ENCODE measurements around the gene TMCO5A.

The TMCO5A gene

GRCh38 chr15:37934340-37934739 is at the start of gene TMCO5A:
TSS of gene TMCO5A (plus strand) at chr15:37934640. CDS start at chr15:37936324, 1,684 bp downstream.
- TF ChIP-seq JUND (IDR thresholded peaks at IDR 0.05; ENCODE audit: low read depth) = no peak
- DNase-seq (ENCODE audit: low read depth in 1 of 2, low spot score in 1 of 2) = no peak
- in situ Hi-C loops (cut with HindIII; ENCODE audit: low pct_unique_long_range_greater_than_20kb, low sequenced_read_pairs) = no loop called here

GRCh38 chr15:37885651-37886050 is 48.8 kb upstream of the TMCO5A start:
- no peak for TF ChIP-seq JUND (IDR thresholded peaks at IDR 0.05; ENCODE audit: low read depth)
- DNase-seq (ENCODE audit: low read depth in 1 of 2, low spot score in 1 of 2) = no peak
- in situ Hi-C loops (cut with HindIII; ENCODE audit: low pct_unique_long_range_greater_than_20kb, low sequenced_read_pairs) = no loop called here

- TF ChIP-seq JUND (IDR thresholded peaks at IDR 0.05; ENCODE audit: low read depth) = no peak
- DNase-seq (ENCODE audit: low read depth in 1 of 2, low spot score in 1 of 2) = no peak
- in situ Hi-C loops (cut with HindIII; ENCODE audit: low pct_unique_long_range_greater_than_20kb, low sequenced_read_pairs) = no loop called here
These were observed 46.1 kb upstream of the TMCO5A start for GRCh38 chr15:37888356-37888755.

- peak; percentile 16 to 53 for DNase-seq (ENCODE audit: low read depth in 1 of 2, low spot score in 1 of 2)
- in situ Hi-C loops (cut with HindIII; ENCODE audit: low pct_unique_long_range_greater_than_20kb, low sequenced_read_pairs) = no loop called here
These were observed 42.6 kb upstream of the TMCO5A start for GRCh38 chr15:37891766-37892368.

GRCh38 chr15:37893309-37893708 is 41.1 kb upstream of the TMCO5A start:
- no peak for DNase-seq (ENCODE audit: low read depth in 1 of 2, low spot score in 1 of 2)
- no peak for TF ChIP-seq JUND (IDR thresholded peaks at IDR 0.05; ENCODE audit: low read depth)
- in situ Hi-C loops (cut with HindIII; ENCODE audit: low pct_unique_long_range_greater_than_20kb, low sequenced_read_pairs) = no loop called here

More at GRCh38 chr15:37891766-37892368, 42.6 kb upstream of the TMCO5A start:
- TF ChIP-seq JUND (IDR thresholded peaks at IDR 0.05; ENCODE audit: low read depth) = no peak

- no peak for DNase-seq (ENCODE audit: low read depth in 1 of 2, low spot score in 1 of 2)
- no peak for TF ChIP-seq JUND (IDR thresholded peaks at IDR 0.05; ENCODE audit: low read depth)
- in situ Hi-C loops (cut with HindIII; ENCODE audit: low pct_unique_long_range_greater_than_20kb, low sequenced_read_pairs) = no loop called here
These were observed 36.1 kb upstream of the TMCO5A start for GRCh38 chr15:37898362-37898761.

GRCh38 chr15:37900326-37901221 is 33.9 kb upstream of the TMCO5A start:
- no peak for TF ChIP-seq JUND (IDR thresholded peaks at IDR 0.05; ENCODE audit: low read depth)
- in situ Hi-C loops (cut with HindIII; ENCODE audit: low pct_unique_long_range_greater_than_20kb, low sequenced_read_pairs) = no loop called here
- no peak for DNase-seq (ENCODE audit: low read depth in 1 of 2, low spot score in 1 of 2)

- no peak for DNase-seq (ENCODE audit: low read depth in 1 of 2, low spot score in 1 of 2)
- no peak for TF ChIP-seq JUND (IDR thresholded peaks at IDR 0.05; ENCODE audit: low read depth)
- in situ Hi-C loops (cut with HindIII; ENCODE audit: low pct_unique_long_range_greater_than_20kb, low sequenced_read_pairs) = no loop called here
These were observed 32.3 kb upstream of the TMCO5A start for GRCh38 chr15:37902126-37902525.

- in situ Hi-C loops (cut with HindIII; ENCODE audit: low pct_unique_long_range_greater_than_20kb, low sequenced_read_pairs) = no loop called here
- TF ChIP-seq JUND (IDR thresholded peaks at IDR 0.05; ENCODE audit: low read depth) = no peak
- DNase-seq (ENCODE audit: low read depth in 1 of 2, low spot score in 1 of 2) = no peak
These were observed 30.4 kb upstream of the TMCO5A start for GRCh38 chr15:37903919-37904625.

- in situ Hi-C loops (cut with HindIII; ENCODE audit: low pct_unique_long_range_greater_than_20kb, low sequenced_read_pairs) = no loop called here
- no peak for TF ChIP-seq JUND (IDR thresholded peaks at IDR 0.05; ENCODE audit: low read depth)
- no peak for DNase-seq (ENCODE audit: low read depth in 1 of 2, low spot score in 1 of 2)
These were observed 27.3 kb upstream of the TMCO5A start for GRCh38 chr15:37907136-37907535.

GRCh38 chr15:37921527-37922385 is 12.7 kb upstream of the TMCO5A start:
- DNase-seq (ENCODE audit: low read depth in 1 of 2, low spot score in 1 of 2) = peak in 1 of 2 experiments; percentile 85
- no peak for TF ChIP-seq JUND (IDR thresholded peaks at IDR 0.05; ENCODE audit: low read depth)
- in situ Hi-C loops (cut with HindIII; ENCODE audit: low pct_unique_long_range_greater_than_20kb, low sequenced_read_pairs) = no loop called here

- in situ Hi-C loops (cut with HindIII; ENCODE audit: low pct_unique_long_range_greater_than_20kb, low sequenced_read_pairs) = no loop called here
- TF ChIP-seq JUND (IDR thresholded peaks at IDR 0.05; ENCODE audit: low read depth) = no peak
- peak in 1 of 2 experiments; percentile 53 for DNase-seq (ENCODE audit: low read depth in 1 of 2, low spot score in 1 of 2)
These were observed 8.3 kb upstream of the TMCO5A start for GRCh38 chr15:37926136-37926535.
